PC-3 (cell line): ENCODE results near the gene SLC1A7. TPM values are rescaled to one million over a fixed set of nuclear protein-coding genes. Genes with fewer than 3 reads are reported as not detected.
A peak's percentile ranks its signal among the peaks of the same experiment; 100 is the strongest.

Experiments used
- ATAC-seq: fragments of 200-7000 bp; cut with Tn5 transposase; 2 replicates; pipeline ENCODE4 v1.9.1; 2020; ENCODE audit warnings: mild to moderate bottlenecking, moderate library complexity
- BruUV-seq: library from RNA; stranded (reverse); fragments of 400-500 nt; replicated peaks from 2 replicates; lab custom pipeline; 2021; lab: Mats Ljungman, UMichigan
- CTCF ChIA-PET: fragments of 300-600 bp; sonication (Branson Sonifier 250); formaldehyde crosslinking; loops from one replicate; lab custom pipeline; 2022; ENCODE audit warnings: antibody characterized with exemption; lab: Charles Lee
- POLR2A ChIA-PET: fragments of 300-600 bp; sonication (Branson Sonifier 250); formaldehyde crosslinking; loops from one replicate; lab custom pipeline; 2022; ENCODE audit warnings: antibody characterized with exemption; ENCODE audit not compliant: unreplicated experiment; lab: Charles Lee
- DNase-seq: peaks from one replicate; pipeline ENCODE4 v3.0.0-alpha.2; 2015
- H2AFZ ChIP-seq: fragments of 300-600 bp; sonication (generic); 2 replicates; pipeline ENCODE4 v1.6.0; 2016; ENCODE audit warnings: antibody characterized with exemption, low read length
- H3F3A ChIP-seq: fragments of 300-600 bp; sonication (generic); one replicate; pipeline ENCODE4 v1.6.0; 2017; ENCODE audit warnings: antibody characterized with exemption, low read length, control low read depth, mild to moderate bottlenecking; ENCODE audit not compliant: unreplicated experiment
- H3K27ac ChIP-seq: fragments of 300-600 bp; sonication (generic); 2 replicates; pipeline ENCODE4 v1.5.1; 2016; ENCODE audit warnings: mild to moderate bottlenecking, low read length
- H3K27me3 ChIP-seq: fragments of 300-600 bp; sonication (generic); 2 replicates; pipeline ENCODE4 v1.6.1; 2016; ENCODE audit warnings: low read length, mixed read lengths
- H3K36me3 ChIP-seq: fragments of 300-600 bp; sonication (generic); 2 replicates; pipeline ENCODE4 v1.6.1; 2016; ENCODE audit warnings: low read depth, mixed run types, low read length, mixed read lengths
- H3K4me1 ChIP-seq: fragments of 300-600 bp; sonication (generic); 2 replicates; pipeline ENCODE4 v1.5.1; 2016; ENCODE audit warnings: low read length; ENCODE audit not compliant: insufficient read depth
- H3K4me2 ChIP-seq: fragments of 300-600 bp; sonication (generic); 2 replicates; pipeline ENCODE4 v1.6.0; 2016; ENCODE audit warnings: low read length
- H3K4me3 ChIP-seq: fragments of 300-600 bp; sonication (generic); 2 replicates; pipeline ENCODE4 v1.5.1; 2016; ENCODE audit warnings: mild to moderate bottlenecking, low read length, mixed read lengths
- H3K79me2 ChIP-seq: fragments of 300-600 bp; sonication (generic); 2 replicates; pipeline ENCODE4 v1.6.1; 2017; ENCODE audit warnings: low read length, mixed read lengths
- H3K9ac ChIP-seq: fragments of 300-600 bp; sonication (generic); 2 replicates; pipeline ENCODE4 v1.6.0; 2016; ENCODE audit warnings: mild to moderate bottlenecking, low read length
- H3K9me2 ChIP-seq: fragments of 300-600 bp; sonication (generic); replicated peaks from 2 replicates; pipeline ENCODE4 v1.6.1; 2016; ENCODE audit warnings: mixed run types, low read length, mixed read lengths
- H3K9me3 ChIP-seq: fragments of 300-600 bp; sonication (generic); 2 replicates; pipeline ENCODE4 v1.6.1; 2016; ENCODE audit warnings: low read length, mixed read lengths
- H4K20me1 ChIP-seq: fragments of 300-600 bp; sonication (generic); 2 replicates; pipeline ENCODE4 v1.6.1; 2016; ENCODE audit warnings: low read length, mixed read lengths
- EZH2 ChIP-seq: fragments of 300-600 bp; sonication (generic); IDR thresholded peaks from one replicate; pipeline ENCODE4 v1.6.1; 2017; ENCODE audit warnings: antibody characterized with exemption, mild to moderate bottlenecking, low read length; ENCODE audit not compliant: unreplicated experiment
- EZH2phosphoT487 ChIP-seq: fragments of 300-600 bp; sonication (generic); IDR thresholded peaks from 2 replicates; pipeline ENCODE4 v1.6.1; 2018; ENCODE audit warnings: mild to moderate bottlenecking, antibody characterized with exemption, low read length, borderline replicate concordance
- intact Hi-C: fragments of 100-400 bp; cut with micrococcal nuclease; formaldehyde crosslinking; loops from 2 replicates; pipeline ENCODE4 v1.9.0; 2023
- total RNA-seq: library from RNA; depleted of rRNA; stranded (reverse); fragments of >200 nt; gene quantifications from 2 replicates; pipeline ENCODE4 v1.2.3, GENCODE V29; 2014
- TF ChIP-seq, protein P1 (sequence below): fragments of 300-600 bp; sonication (generic); conservative IDR thresholded peaks from 2 replicates; pipeline ENCODE4 v1.5.1; 2017; ENCODE audit warnings: antibody characterized with exemption, low read depth, mild to moderate bottlenecking, low read length

Gene SLC1A7
- total RNA-seq, 1 experiment from 2014 or later: 0.26 TPM

- ChIA-PET POLR2A (no interaction called here), CTCF (no interaction called here)
- Histone ChIP-seq H2AFZ (no peak overlapping the region), H3K27ac (no peak overlapping the region), H3K4me3 (no peak overlapping the region), H3K36me3 (no peaks in the 10 kb centered on the region), H3F3A (no peaks in the 10 kb centered on the region), H3K9me2 (no peaks in the 10 kb centered on the region), H3K4me1 (peaks cover 19% of the 10 kb centered on the region), H3K9ac (no peak overlapping the region), H3K27me3 (no peaks in the 10 kb centered on the region), H3K79me2 (no peaks in the 10 kb centered on the region), H3K9me3 (0 out of 2 replicates have a peak, but pooled peaks cover 3% of the 10 kb centered on the region), H4K20me1 (no peaks in the 10 kb centered on the region), H3K4me2 (no peak overlapping the region)
- ATAC-seq: no peak
- TF ChIP-seq EZH2 (no peak), EZH2phosphoT487 (no peak)
- TF ChIP-seq, protein P1, sequence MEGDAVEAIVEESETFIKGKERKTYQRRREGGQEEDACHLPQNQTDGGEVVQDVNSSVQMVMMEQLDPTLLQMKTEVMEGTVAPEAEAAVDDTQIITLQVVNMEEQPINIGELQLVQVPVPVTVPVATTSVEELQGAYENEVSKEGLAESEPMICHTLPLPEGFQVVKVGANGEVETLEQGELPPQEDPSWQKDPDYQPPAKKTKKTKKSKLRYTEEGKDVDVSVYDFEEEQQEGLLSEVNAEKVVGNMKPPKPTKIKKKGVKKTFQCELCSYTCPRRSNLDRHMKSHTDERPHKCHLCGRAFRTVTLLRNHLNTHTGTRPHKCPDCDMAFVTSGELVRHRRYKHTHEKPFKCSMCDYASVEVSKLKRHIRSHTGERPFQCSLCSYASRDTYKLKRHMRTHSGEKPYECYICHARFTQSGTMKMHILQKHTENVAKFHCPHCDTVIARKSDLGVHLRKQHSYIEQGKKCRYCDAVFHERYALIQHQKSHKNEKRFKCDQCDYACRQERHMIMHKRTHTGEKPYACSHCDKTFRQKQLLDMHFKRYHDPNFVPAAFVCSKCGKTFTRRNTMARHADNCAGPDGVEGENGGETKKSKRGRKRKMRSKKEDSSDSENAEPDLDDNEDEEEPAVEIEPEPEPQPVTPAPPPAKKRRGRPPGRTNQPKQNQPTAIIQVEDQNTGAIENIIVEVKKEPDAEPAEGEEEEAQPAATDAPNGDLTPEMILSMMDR: peak; percentile 49
- intact Hi-C loops: no loop called here
- BruUV-seq: no TSS peak
- DNase-seq: no peak
Measured at GRCh38 chr1:53137729-53138128, 4.7 kb downstream of the SLC1A7 start.

- no peak overlapping the region for H3K4me3 ChIP-seq
- H3K9me2 ChIP-seq: no peaks in the 10 kb centered on the region
- ATAC-seq (peak; percentile 33), DNase-seq (peak; percentile 28)
- no TSS peak for BruUV-seq
- no peaks in the 10 kb centered on the region for H3K79me2 ChIP-seq
- H3K4me2 ChIP-seq: no peak overlapping the region
- H3K27ac ChIP-seq: no peak overlapping the region
- no peaks in the 10 kb centered on the region for H3F3A ChIP-seq
- no peak overlapping the region for H3K9ac ChIP-seq
- CTCF ChIA-PET: no interaction called here
- no peak overlapping the region for H2AFZ ChIP-seq
- H3K9me3 ChIP-seq: 0 out of 2 replicates have a peak, but pooled peaks cover 3% of the 10 kb centered on the region
- H3K36me3 ChIP-seq: no peaks in the 10 kb centered on the region
- POLR2A ChIA-PET: no interaction called here
- no peaks in the 10 kb centered on the region for H3K27me3 ChIP-seq
- H4K20me1 ChIP-seq: no peaks in the 10 kb centered on the region
- intact Hi-C loops: no loop called here
- H3K4me1 ChIP-seq: peaks cover 18% of the 10 kb centered on the region
- TF ChIP-seq, protein P1: no peak
- no peak for TF ChIP-seq EZH2phosphoT487
Measured at GRCh38 chr1:53135735-53136114, 6.7 kb downstream of the SLC1A7 start.

DNA sequence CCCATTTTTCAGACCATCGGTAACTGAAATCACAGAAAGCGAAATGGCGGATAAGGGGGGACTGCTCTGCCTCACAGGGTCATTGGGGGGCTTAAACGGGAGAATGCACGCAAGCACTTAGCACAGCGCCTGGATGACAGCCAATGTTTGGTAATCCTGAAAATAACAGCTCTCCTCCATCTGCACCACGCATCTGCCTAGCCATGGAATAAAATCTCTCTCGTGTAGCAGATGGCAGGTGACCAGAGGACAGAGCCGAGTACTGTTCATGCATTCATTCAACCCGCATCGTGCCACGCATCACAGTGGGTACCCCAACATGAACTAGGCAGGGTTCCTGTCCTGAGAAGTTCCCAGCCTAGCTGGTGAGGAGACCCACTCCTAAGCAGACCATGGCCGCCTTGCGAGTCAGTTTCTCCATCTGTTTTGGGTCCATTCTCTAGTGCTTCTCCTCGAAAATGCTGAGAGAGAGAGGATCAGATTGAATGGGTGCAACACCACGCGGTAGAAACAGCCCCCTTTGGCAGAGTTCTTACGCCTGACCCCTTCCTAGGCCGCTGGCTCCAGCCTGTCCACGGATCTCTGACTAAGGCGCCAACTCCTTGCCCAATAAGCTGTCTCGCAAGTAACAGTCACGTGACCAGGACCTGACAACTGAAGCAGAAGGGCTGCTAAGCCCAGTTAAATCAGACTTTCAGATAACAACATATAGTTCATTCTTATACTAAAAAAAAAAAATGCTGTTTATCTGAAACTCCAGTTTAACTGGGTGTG lies 7.3 kb downstream of the SLC1A7 start:
- Histone ChIP-seq H3K4me3 (no peak overlapping the region), H3K79me2 (no peaks in the 10 kb centered on the region), H3K4me2 (no peak overlapping the region), H3K36me3 (no peaks in the 10 kb centered on the region), H3K27me3 (no peaks in the 10 kb centered on the region), H3K9ac (no peak overlapping the region), H4K20me1 (no peaks in the 10 kb centered on the region), H3F3A (no peaks in the 10 kb centered on the region), H3K4me1 (peaks cover 12% of the 10 kb centered on the region), H3K9me3 (0 out of 2 replicates have a peak, but pooled peaks cover 3% of the 10 kb centered on the region), H2AFZ (no peak overlapping the region), H3K27ac (no peak overlapping the region), H3K9me2 (no peaks in the 10 kb centered on the region)
- BruUV-seq: no TSS peak
- intact Hi-C loops: no loop called here
- ChIA-PET CTCF (no interaction called here), POLR2A (no interaction called here)
- no peak for DNase-seq
- no peak for TF ChIP-seq EZH2
- TF ChIP-seq, protein P1: no peak
- no peak for TF ChIP-seq EZH2phosphoT487
- ATAC-seq: no peak; the same call in 1 of the 2 replicates
